Neural cell (in vitro differentiated cells): ENCODE data around the gene GASK1B.

Experiments
- EP300 ChIP-seq: fragments of 450-650 bp; conservative IDR thresholded peaks from 2 replicates; pipeline ENCODE4 v1.6.1; 2014; ENCODE audit warnings: antibody characterized with exemption, mild to moderate bottlenecking, moderate library complexity; ENCODE audit not compliant: poor library complexity, severe bottlenecking
- EZH2 ChIP-seq: fragments of 200-600, 300-800 bp; shearing (Covaris generic), sonication (generic); IDR thresholded peaks from 2 replicates; pipeline ENCODE4 v1.6.1; 2014; ENCODE audit warnings: antibody characterized with exemption, low read length, borderline replicate concordance, mild to moderate bottlenecking; ENCODE audit not compliant: insufficient read depth, poor library complexity, severe bottlenecking
- MXI1 ChIP-seq: fragments of 450-650 bp; conservative IDR thresholded peaks from 2 replicates; pipeline ENCODE4 v1.6.1; 2014; ENCODE audit warnings: antibody characterized with exemption, mild to moderate bottlenecking; ENCODE audit not compliant: poor library complexity, severe bottlenecking
- POLR2AphosphoS5 ChIP-seq: IDR thresholded peaks from 2 replicates; pipeline ENCODE4 v1.6.1; 2012
- RAD21 ChIP-seq: fragments of 450-650 bp; conservative IDR thresholded peaks from 2 replicates; pipeline ENCODE4 v1.6.1; 2014; ENCODE audit warnings: antibody characterized with exemption, mild to moderate bottlenecking, moderate library complexity
- SMC3 ChIP-seq: fragments of 450-650 bp; conservative IDR thresholded peaks from 2 replicates; pipeline ENCODE4 v1.6.1; 2014; ENCODE audit warnings: antibody characterized with exemption, mild to moderate bottlenecking, moderate library complexity; ENCODE audit not compliant: poor library complexity
- TAF1 ChIP-seq: IDR thresholded peaks from 2 replicates; pipeline ENCODE4 v1.6.1; 2012; ENCODE audit warnings: low read depth
- TF ChIP-seq, protein P1 (sequence below): fragments of 450-650 bp; IDR thresholded peaks from 2 replicates; pipeline ENCODE4 v1.5.1; 2014; ENCODE audit warnings: antibody characterized with exemption, mild to moderate bottlenecking, moderate library complexity; ENCODE audit not compliant: poor library complexity, severe bottlenecking

DNA sequence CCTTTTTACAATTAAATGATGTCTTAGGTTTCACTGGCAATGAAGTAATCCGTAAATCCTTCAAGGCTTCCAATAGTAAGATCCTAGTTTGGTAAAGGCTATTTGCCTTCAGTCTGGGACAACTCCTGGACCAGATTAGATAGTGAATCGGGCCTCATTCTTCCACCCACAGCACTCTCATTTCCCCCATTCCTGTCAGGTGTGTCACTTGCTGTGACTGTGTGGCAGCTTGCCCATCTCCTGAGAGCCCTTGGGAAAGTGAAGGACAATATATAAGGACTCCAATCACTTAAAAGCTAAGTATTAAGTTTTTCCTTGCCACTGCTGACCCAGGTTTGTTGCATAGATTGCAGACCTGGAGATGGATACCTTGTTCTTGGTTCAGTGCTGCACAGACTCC is 3.3 kb upstream of the GASK1B start:
- TF ChIP-seq MXI1, result no peak
- no peak for TF ChIP-seq SMC3
- no peak for TF ChIP-seq POLR2AphosphoS5
- no peak for TF ChIP-seq RAD21
- TF ChIP-seq EP300, result no peak
- TF ChIP-seq, protein P1, sequence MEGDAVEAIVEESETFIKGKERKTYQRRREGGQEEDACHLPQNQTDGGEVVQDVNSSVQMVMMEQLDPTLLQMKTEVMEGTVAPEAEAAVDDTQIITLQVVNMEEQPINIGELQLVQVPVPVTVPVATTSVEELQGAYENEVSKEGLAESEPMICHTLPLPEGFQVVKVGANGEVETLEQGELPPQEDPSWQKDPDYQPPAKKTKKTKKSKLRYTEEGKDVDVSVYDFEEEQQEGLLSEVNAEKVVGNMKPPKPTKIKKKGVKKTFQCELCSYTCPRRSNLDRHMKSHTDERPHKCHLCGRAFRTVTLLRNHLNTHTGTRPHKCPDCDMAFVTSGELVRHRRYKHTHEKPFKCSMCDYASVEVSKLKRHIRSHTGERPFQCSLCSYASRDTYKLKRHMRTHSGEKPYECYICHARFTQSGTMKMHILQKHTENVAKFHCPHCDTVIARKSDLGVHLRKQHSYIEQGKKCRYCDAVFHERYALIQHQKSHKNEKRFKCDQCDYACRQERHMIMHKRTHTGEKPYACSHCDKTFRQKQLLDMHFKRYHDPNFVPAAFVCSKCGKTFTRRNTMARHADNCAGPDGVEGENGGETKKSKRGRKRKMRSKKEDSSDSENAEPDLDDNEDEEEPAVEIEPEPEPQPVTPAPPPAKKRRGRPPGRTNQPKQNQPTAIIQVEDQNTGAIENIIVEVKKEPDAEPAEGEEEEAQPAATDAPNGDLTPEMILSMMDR, result no peak
- TF ChIP-seq TAF1, result no peak
- no peak for TF ChIP-seq EZH2
